GM04503 (cell line): ENCODE measurements around the gene PCDHGC3.

Experiments
- DNase-seq: peaks from one replicate; pipeline ENCODE4 v3.0.0-alpha.2; 2012; ENCODE audit warnings: low read depth

PCDHGC3 gene

DNA sequence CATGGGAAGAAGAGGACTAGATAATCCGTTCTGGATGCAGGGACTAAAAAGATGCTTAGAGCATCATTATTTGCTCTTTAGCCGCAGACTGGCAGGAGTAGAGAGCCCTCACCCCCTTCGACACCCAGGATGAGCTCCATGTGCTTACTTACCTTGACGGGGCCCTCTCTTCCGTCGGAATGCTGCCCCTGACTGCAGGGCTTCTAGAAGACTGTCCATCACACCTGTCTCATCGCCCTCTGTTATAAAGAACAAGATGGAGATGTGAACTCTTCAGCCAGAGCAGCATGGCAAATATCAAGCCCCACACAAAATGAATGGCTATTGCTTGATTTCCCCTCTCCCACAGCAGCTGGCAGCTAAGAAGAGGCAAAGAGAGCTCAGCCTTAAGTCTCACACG lies 48.2 kb downstream of the PCDHGC3 start:
- no peak for DNase-seq

GRCh38 chr5:141524604-141525597 lies 49.1 kb downstream of the PCDHGC3 start:
- peak; percentile 88 for DNase-seq

- DNase-seq: no peak
These were observed 49.9 kb downstream of the PCDHGC3 start for GRCh38 chr5:141525653-141526052.

GRCh38 chr5:141527426-141527825 lies 51.7 kb downstream of the PCDHGC3 start:
- DNase-seq: no peak
